H9 (cell line): ENCODE data around the gene ARHGEF16. TPM values are rescaled to one million over a fixed set of nuclear protein-coding genes. Genes with fewer than 3 reads are reported as not detected.

Experiments used
- DNase-seq: peaks from one replicate; pipeline ENCODE4 v3.0.0-alpha.2; 2017
- H2AFZ ChIP-seq: one replicate; pipeline ENCODE4 v1.6.1; 2013; ENCODE audit warnings: mild to moderate bottlenecking, low read length, control low read depth, moderate library complexity
- H2AK5ac ChIP-seq: 2 replicates; pipeline ENCODE4 v1.6.1; 2013; ENCODE audit warnings: low read length, control low read depth, mixed read lengths; ENCODE audit not compliant: insufficient read length
- H2BK120ac ChIP-seq: one replicate; pipeline ENCODE4 v1.6.1; 2013; ENCODE audit warnings: low read depth, mild to moderate bottlenecking, low read length, control low read depth, inconsistent platforms; ENCODE audit not compliant: poor library complexity, severe bottlenecking
- H2BK12ac ChIP-seq: 2 replicates; pipeline ENCODE4 v1.6.1; 2013; ENCODE audit warnings: low read length, control low read depth, mixed read lengths, low read depth; ENCODE audit not compliant: insufficient read length
- H2BK15ac ChIP-seq: 2 replicates; pipeline ENCODE4 v1.6.1; 2013; ENCODE audit warnings: low read depth, low read length, control low read depth
- H2BK20ac ChIP-seq: one replicate; pipeline ENCODE4 v1.6.1; 2013; ENCODE audit warnings: low read depth, mild to moderate bottlenecking, low read length, control low read depth, inconsistent platforms; ENCODE audit not compliant: poor library complexity, severe bottlenecking
- H2BK5ac ChIP-seq: 2 replicates; pipeline ENCODE4 v1.6.1; 2013; ENCODE audit warnings: low read length, control low read depth, mixed read lengths; ENCODE audit not compliant: insufficient read length
- H3K14ac ChIP-seq: 2 replicates; pipeline ENCODE4 v1.6.1; 2013; ENCODE audit warnings: low read length, control low read depth; ENCODE audit not compliant: insufficient read depth
- H3K18ac ChIP-seq: 2 replicates; pipeline ENCODE4 v1.6.1; 2013; ENCODE audit warnings: low read depth, mild to moderate bottlenecking, mixed read lengths, low read length, control low read depth; ENCODE audit not compliant: insufficient read length
- H3K23ac ChIP-seq: 2 replicates; pipeline ENCODE4 v1.6.1; 2013; ENCODE audit warnings: low read length, control low read depth, mixed read lengths, low read depth; ENCODE audit not compliant: insufficient read length
- H3K23me2 ChIP-seq: 2 replicates; pipeline ENCODE4 v1.6.1; 2013; ENCODE audit warnings: low read depth, mild to moderate bottlenecking, mixed read lengths, low read length, control low read depth; ENCODE audit not compliant: insufficient read length, poor library complexity, severe bottlenecking
- H3K27ac ChIP-seq: 2 replicates; pipeline ENCODE4 v1.5.1; 2013; ENCODE audit warnings: low read length, control low read depth, mixed read lengths, low read depth; ENCODE audit not compliant: insufficient read length
- H3K27me3 ChIP-seq: 2 replicates; pipeline ENCODE4 v1.6.1; 2013; ENCODE audit warnings: low read length, control low read depth, inconsistent platforms; ENCODE audit not compliant: insufficient read depth
- H3K4ac ChIP-seq: 2 replicates; pipeline ENCODE4 v1.6.1; 2013; ENCODE audit warnings: low read depth, mild to moderate bottlenecking, control low read depth, inconsistent platforms, low read length, moderate library complexity
- H3K4me1 ChIP-seq: 2 replicates; pipeline ENCODE4 v1.6.1; 2013; ENCODE audit warnings: low read length, control low read depth, inconsistent platforms; ENCODE audit not compliant: insufficient read depth
- H3K4me2 ChIP-seq: 2 replicates; pipeline ENCODE4 v1.6.1; 2013; ENCODE audit warnings: low read length, control low read depth, mixed read lengths; ENCODE audit not compliant: insufficient read length, insufficient read depth
- H3K56ac ChIP-seq: 2 replicates; pipeline ENCODE4 v1.6.1; 2013; ENCODE audit warnings: low read depth, mild to moderate bottlenecking, mixed read lengths, low read length, control low read depth; ENCODE audit not compliant: insufficient read length
- H3K79me1 ChIP-seq: 2 replicates; pipeline ENCODE4 v1.6.1; 2013; ENCODE audit warnings: low read depth, mild to moderate bottlenecking, moderate library complexity, low read length, control low read depth, inconsistent platforms; ENCODE audit not compliant: insufficient read depth, poor library complexity, severe bottlenecking
- H3K79me2 ChIP-seq: 2 replicates; pipeline ENCODE4 v1.6.1; 2013; ENCODE audit warnings: low read length, control low read depth, inconsistent platforms; ENCODE audit not compliant: insufficient read depth
- H3K9ac ChIP-seq: 2 replicates; pipeline ENCODE4 v1.6.1; 2013; ENCODE audit warnings: low read length, control low read depth, mixed read lengths; ENCODE audit not compliant: insufficient read length; ENCODE audit errors: extremely low read depth
- H3K9me3 ChIP-seq: one replicate; pipeline ENCODE4 v1.6.1; 2013; ENCODE audit warnings: low read depth, low read length, inconsistent platforms; ENCODE audit not compliant: control insufficient read depth
- H3T11ph ChIP-seq: one replicate; pipeline ENCODE4 v1.6.1; 2013; ENCODE audit warnings: mild to moderate bottlenecking, low read length, control low read depth, inconsistent platforms
- H4K20me1 ChIP-seq: one replicate; pipeline ENCODE4 v1.6.1; 2013; ENCODE audit not compliant: control insufficient read depth, insufficient read length, insufficient read depth
- H4K5ac ChIP-seq: 2 replicates; pipeline ENCODE4 v1.6.1; 2013; ENCODE audit warnings: low read depth, mild to moderate bottlenecking, mixed read lengths, low read length, control low read depth; ENCODE audit not compliant: insufficient read length
- H4K8ac ChIP-seq: replicated peaks from 2 replicates; pipeline ENCODE4 v1.6.1; 2013; ENCODE audit warnings: low read length, control low read depth, mixed read lengths, low read depth; ENCODE audit not compliant: insufficient read length
- H4K91ac ChIP-seq: 2 replicates; pipeline ENCODE4 v1.6.1; 2013; ENCODE audit warnings: low read depth, mild to moderate bottlenecking, moderate library complexity, mixed read lengths, low read length, control low read depth; ENCODE audit not compliant: insufficient read length
- H3K27ac Mint-ChIP-seq, 3 experiments: 2 replicates in 2 of 3; 3 replicates in 1 of 3; pipeline ENCODE4 v1.8.0; 2020 to 2021; ENCODE audit warnings: mixed read lengths in 3 of 3, mild to moderate bottlenecking in 1 of 3, moderate library complexity in 1 of 3
- H3K27me3 Mint-ChIP-seq: 2 replicates; pipeline ENCODE4 v1.8.0; 2021; ENCODE audit warnings: low read depth, mild to moderate bottlenecking, moderate library complexity, mixed read lengths
- H3K36me3 Mint-ChIP-seq, 3 experiments: 2 replicates in 2 of 3; 3 replicates in 1 of 3; pipeline ENCODE4 v1.8.0; 2020 to 2021; ENCODE audit warnings: low read depth in 3 of 3, mixed read lengths in 3 of 3; ENCODE audit not compliant: insufficient read depth in 1 of 3
- H3K4me1 Mint-ChIP-seq, 2 experiments: 2 replicates each; pipeline ENCODE4 v1.8.0; 2020; ENCODE audit warnings: mixed read lengths in 2 of 2
- H3K4me3 Mint-ChIP-seq, 2 experiments: 2 replicates in 1 of 2; 3 replicates in 1 of 2; pipeline ENCODE4 v1.8.0; 2020 to 2021; ENCODE audit warnings: mild to moderate bottlenecking in 2 of 2, mixed read lengths in 2 of 2, moderate library complexity in 1 of 2
- H3K9me3 Mint-ChIP-seq, 2 experiments: 2 replicates in 1 of 2; 3 replicates in 1 of 2; pipeline ENCODE4 v1.8.0; 2020; ENCODE audit warnings: mild to moderate bottlenecking in 2 of 2, mixed read lengths in 2 of 2, moderate library complexity in 1 of 2
- WGBS: extraction: QIAGEN DNeasy Blood & Tissue Kit; methylation state at CpG from one replicate; pipeline ENCODE4 v1.1.7; 2013; ENCODE audit warnings: missing lambda C conversion rate, low lambda C conversion rate, mixed read lengths; ENCODE audit not compliant: insufficient read length; ENCODE audit errors: extremely low coverage; 5-methylcytosine and 5-hydroxymethylcytosine counted together
- total RNA-seq: library from RNA; stranded (reverse); gene quantifications from 2 replicates; pipeline ENCODE4 v1.2.1, GENCODE V29; 2021
- TF ChIP-seq, protein P1 (sequence below): fragments of 200-600 bp; sonication (generic); conservative IDR thresholded peaks from 3 replicates; pipeline ENCODE4 v1.8.0; 2021; ENCODE audit warnings: antibody characterized with exemption, mild to moderate bottlenecking

ARHGEF16 gene
- total RNA-seq, 1 experiment from 2014 or later: 48.5 TPM

DNA sequence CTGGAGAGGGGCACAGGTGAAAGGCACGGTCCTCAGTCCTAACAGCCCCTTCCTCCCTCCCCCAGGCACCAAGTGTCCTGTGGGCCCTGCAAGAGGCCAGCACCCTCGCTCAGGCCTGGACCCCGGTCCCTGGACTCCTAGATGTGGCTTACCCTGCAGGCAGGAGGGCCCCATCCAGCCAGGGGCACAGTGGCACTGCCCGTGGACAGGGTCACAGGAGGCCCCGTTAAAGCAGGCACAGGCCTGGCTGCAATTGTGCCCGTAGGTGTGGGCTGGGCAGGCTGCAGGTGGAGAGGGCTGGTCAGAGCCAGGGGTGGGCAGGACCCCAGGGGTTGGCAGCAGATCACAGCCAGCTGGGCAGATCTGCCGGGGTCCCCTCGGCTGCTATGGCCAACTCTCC, 44.5 kb downstream of the ARHGEF16 start:
- Histone ChIP-seq H3K79me2 (no peaks in the 10 kb centered on the region), H4K8ac (no peak overlapping the region), H3K23ac (no peak overlapping the region), H4K5ac (no peak overlapping the region), H2BK12ac (no peak overlapping the region), H3K18ac (no peak overlapping the region), H3K9me3 (no peaks in the 10 kb centered on the region), H3K14ac (no peak overlapping the region; the same call in 1 of the 2 replicates), H4K20me1 (no peaks in the 10 kb centered on the region), H2BK120ac (no peak overlapping the region), H2AK5ac (no peak overlapping the region), H3T11ph (no peak overlapping the region), H2BK5ac (no peak overlapping the region), H4K91ac (no peak overlapping the region), H3K56ac (no peak overlapping the region), H2AFZ (no peak overlapping the region), H3K4me1 (no peaks in the 10 kb centered on the region), H2BK15ac (no peak overlapping the region), H3K27me3 (no peaks in the 10 kb centered on the region), H3K23me2 (no peaks in the 10 kb centered on the region), H3K79me1 (no peaks in the 10 kb centered on the region), H2BK20ac (no peak overlapping the region), H3K27ac (no peak overlapping the region), H3K9ac (no peak overlapping the region), H3K4ac (no peak overlapping the region), H3K4me2 (no peak overlapping the region)
- Mint-ChIP-seq H3K36me3 (no peaks in the 10 kb centered on the region; a peak in 1 of 7 replicates), H3K27me3 (no peaks in the 10 kb centered on the region), H3K9me3 (no peaks in the 10 kb centered on the region), H3K27ac (no peak overlapping the region), H3K4me3 (no peak overlapping the region), H3K4me1 (no peaks in the 10 kb centered on the region)
- TF ChIP-seq, protein P1, sequence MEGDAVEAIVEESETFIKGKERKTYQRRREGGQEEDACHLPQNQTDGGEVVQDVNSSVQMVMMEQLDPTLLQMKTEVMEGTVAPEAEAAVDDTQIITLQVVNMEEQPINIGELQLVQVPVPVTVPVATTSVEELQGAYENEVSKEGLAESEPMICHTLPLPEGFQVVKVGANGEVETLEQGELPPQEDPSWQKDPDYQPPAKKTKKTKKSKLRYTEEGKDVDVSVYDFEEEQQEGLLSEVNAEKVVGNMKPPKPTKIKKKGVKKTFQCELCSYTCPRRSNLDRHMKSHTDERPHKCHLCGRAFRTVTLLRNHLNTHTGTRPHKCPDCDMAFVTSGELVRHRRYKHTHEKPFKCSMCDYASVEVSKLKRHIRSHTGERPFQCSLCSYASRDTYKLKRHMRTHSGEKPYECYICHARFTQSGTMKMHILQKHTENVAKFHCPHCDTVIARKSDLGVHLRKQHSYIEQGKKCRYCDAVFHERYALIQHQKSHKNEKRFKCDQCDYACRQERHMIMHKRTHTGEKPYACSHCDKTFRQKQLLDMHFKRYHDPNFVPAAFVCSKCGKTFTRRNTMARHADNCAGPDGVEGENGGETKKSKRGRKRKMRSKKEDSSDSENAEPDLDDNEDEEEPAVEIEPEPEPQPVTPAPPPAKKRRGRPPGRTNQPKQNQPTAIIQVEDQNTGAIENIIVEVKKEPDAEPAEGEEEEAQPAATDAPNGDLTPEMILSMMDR: no peak
- no CpG with 5 or more reads among the region's 8 CpGs for WGBS
- no peak for DNase-seq
